GM23338 (cell line): Measurements from ENCODE around the gene DIPK1A. TPM values are rescaled to one million over a fixed set of nuclear protein-coding genes. Genes with fewer than 3 reads are reported as not detected.

Experiments
- ATAC-seq: fragments of 200-7000 bp; cut with Tn5 transposase; 3 replicates; pipeline ENCODE4 v1.9.1; 2020
- DNase-seq: peaks from one replicate; pipeline ENCODE4 v3.0.0-alpha.2; 2015; ENCODE audit warnings: low spot score
- H2AFZ ChIP-seq: fragments of 200-600 bp; sonication (generic); 2 replicates; pipeline ENCODE4 v1.8.0; 2016; ENCODE audit warnings: antibody characterized with exemption, mild to moderate bottlenecking, moderate library complexity
- H3F3A ChIP-seq: fragments of 200-600 bp; sonication (generic); replicated peaks from 2 replicates; pipeline ENCODE4 v1.8.0; 2017; ENCODE audit warnings: antibody characterized with exemption, mixed run types, low read depth
- H3K27ac ChIP-seq: fragments of 200-600 bp; sonication (generic); 2 replicates; pipeline ENCODE4 v1.6.1; 2016; ENCODE audit warnings: low read depth
- H3K27me3 ChIP-seq: fragments of 200-600 bp; sonication (generic); 2 replicates; pipeline ENCODE4 v1.8.0; 2016; ENCODE audit warnings: mild to moderate bottlenecking, mixed run types, moderate library complexity; ENCODE audit not compliant: insufficient read depth
- H3K36me3 ChIP-seq: fragments of 200-600 bp; sonication (generic); 2 replicates; pipeline ENCODE4 v1.8.0; 2016; ENCODE audit warnings: mild to moderate bottlenecking; ENCODE audit not compliant: insufficient read depth
- H3K4me1 ChIP-seq: fragments of 200-600 bp; sonication (generic); 2 replicates; pipeline ENCODE4 v1.8.0; 2016; ENCODE audit warnings: mild to moderate bottlenecking, moderate library complexity; ENCODE audit not compliant: insufficient read depth
- H3K4me2 ChIP-seq: fragments of 200-600 bp; sonication (generic); 2 replicates; pipeline ENCODE4 v1.7.1; 2017; ENCODE audit warnings: mixed run types
- H3K4me3 ChIP-seq: fragments of 200-600 bp; sonication (generic); 2 replicates; pipeline ENCODE4 v1.6.1; 2016; ENCODE audit warnings: mixed run types
- H3K79me2 ChIP-seq: fragments of 200-600 bp; sonication (generic); replicated peaks from 2 replicates; pipeline ENCODE4 v1.8.0; 2017; ENCODE audit warnings: mild to moderate bottlenecking; ENCODE audit not compliant: insufficient read depth
- H3K9me2 ChIP-seq: fragments of 200-600 bp; sonication (generic); 2 replicates; pipeline ENCODE4 v1.8.0; 2017; ENCODE audit not compliant: insufficient read depth
- H4K20me1 ChIP-seq: fragments of 200-600 bp; sonication (generic); replicated peaks from 2 replicates; pipeline ENCODE4 v1.8.0; 2017; ENCODE audit warnings: mild to moderate bottlenecking; ENCODE audit not compliant: insufficient read depth
- H3K27ac Mint-ChIP-seq: 2 replicates; pipeline ENCODE4 v1.8.0; 2020; ENCODE audit warnings: inconsistent platforms, mild to moderate bottlenecking, moderate library complexity, mixed read lengths
- H3K27me3 Mint-ChIP-seq: 3 replicates; pipeline ENCODE4 v1.8.0; 2022; ENCODE audit warnings: low read depth, mild to moderate bottlenecking, moderate library complexity, mixed read lengths, inconsistent platforms; ENCODE audit not compliant: insufficient read depth, poor library complexity
- H3K36me3 Mint-ChIP-seq: 3 replicates; pipeline ENCODE4 v1.8.0; 2021; ENCODE audit warnings: low read depth, mild to moderate bottlenecking, inconsistent platforms, moderate library complexity, mixed read lengths
- H3K4me1 Mint-ChIP-seq: 3 replicates; pipeline ENCODE4 v1.8.0; 2020; ENCODE audit warnings: mild to moderate bottlenecking, inconsistent platforms, mixed read lengths
- H3K4me3 Mint-ChIP-seq: 3 replicates; pipeline ENCODE4 v1.8.0; 2021; ENCODE audit warnings: moderate library complexity, mild to moderate bottlenecking, inconsistent platforms, mixed read lengths
- H3K9me3 Mint-ChIP-seq: 3 replicates; pipeline ENCODE4 v1.8.0; 2020; ENCODE audit warnings: moderate library complexity, mild to moderate bottlenecking, inconsistent platforms, mixed read lengths
- EZH2 ChIP-seq: fragments of 200-600 bp; sonication (generic); IDR thresholded peaks from one replicate; pipeline ENCODE4 v1.8.0; 2017; ENCODE audit warnings: antibody characterized with exemption, mild to moderate bottlenecking, low read depth; ENCODE audit not compliant: unreplicated experiment
- JUNB ChIP-seq: IDR thresholded peaks from one replicate; pipeline ENCODE4 v1.6.1; 2016; ENCODE audit warnings: antibody characterized with exemption; ENCODE audit not compliant: unreplicated experiment
- NANOG ChIP-seq: IDR thresholded peaks from 2 replicates; pipeline ENCODE4 v1.6.1; 2016; ENCODE audit warnings: antibody characterized with exemption, borderline replicate concordance
- STAT1 ChIP-seq: IDR thresholded peaks from one replicate; pipeline ENCODE4 v1.6.1; 2016; ENCODE audit warnings: antibody characterized with exemption; ENCODE audit not compliant: unreplicated experiment
- ZNF331 ChIP-seq: fragments of 250-450 bp; sonication (Bioruptor Pico); IDR thresholded peaks from 2 replicates; pipeline ENCODE4 v1.5.0; 2020; ENCODE audit warnings: low read depth, mild to moderate bottlenecking, moderate library complexity
- polyA plus RNA-seq: library from polyadenylated mRNA; unstranded; fragments of >200 nt; fragmentation: Nextera tagmentation; extraction: Ambion mirVana; gene quantifications from 2 replicates; pipeline ENCODE4 v1.2.1, GENCODE V29; 2016
- total RNA-seq: library from RNA; depleted of rRNA; stranded (reverse); fragments of >200 nt; shearing (Covaris generic); gene quantifications from 2 replicates; pipeline ENCODE4 v1.2.3, GENCODE V29; 2014
- TF ChIP-seq, protein P1 (sequence below): fragments of 250-450 bp; sonication (Bioruptor Pico); IDR thresholded peaks from 2 replicates; pipeline ENCODE4 v1.5.0; 2020; ENCODE audit warnings: mild to moderate bottlenecking, moderate library complexity
- TF ChIP-seq, protein P2 (sequence below): IDR thresholded peaks from 2 replicates; pipeline ENCODE4 v1.6.1; 2016; ENCODE audit warnings: antibody characterized with exemption

Gene DIPK1A
- total and polyA plus RNA-seq, 2 experiments from 2014 or later: 4.8 to 6.1 TPM

DNA sequence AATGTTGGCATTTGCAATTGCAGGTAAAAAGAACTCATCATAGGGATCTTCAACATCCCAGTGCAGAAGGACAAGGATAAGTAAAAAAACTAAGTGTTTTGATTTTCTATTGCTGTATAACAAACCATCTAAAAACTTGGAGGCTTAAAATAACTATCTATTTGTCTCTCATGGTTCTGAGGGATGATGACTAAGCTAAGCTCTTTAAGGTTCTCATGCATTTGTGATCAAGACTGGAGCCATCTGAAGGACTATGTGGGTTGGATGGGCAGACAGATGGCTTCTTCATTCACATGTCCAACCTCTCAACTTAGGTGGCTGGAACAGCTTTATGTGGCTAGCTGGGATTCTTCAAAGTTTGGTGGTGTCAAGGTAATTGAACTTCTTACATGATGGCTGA, 78.0 kb downstream of the DIPK1A start:
- ATAC-seq (no peak), DNase-seq (no peak)
- Mint-ChIP-seq H3K4me3 (no peak overlapping the region), H3K36me3 (no peaks in the 10 kb centered on the region), H3K9me3 (no peaks in the 10 kb centered on the region), H3K27ac (no peak overlapping the region), H3K4me1 (peaks cover 7% of the 10 kb centered on the region; the same call in 2 of the 3 replicates), H3K27me3 (no peaks in the 10 kb centered on the region)
- Histone ChIP-seq H3F3A (no peaks in the 10 kb centered on the region), H3K79me2 (no peaks in the 10 kb centered on the region), H3K9me2 (no peaks in the 10 kb centered on the region), H3K4me2 (no peak overlapping the region), H4K20me1 (no peaks in the 10 kb centered on the region), H3K36me3 (no peaks in the 10 kb centered on the region), H2AFZ (no peak overlapping the region), H3K4me1 (peaks cover 5% of the 10 kb centered on the region), H3K27ac (no peak overlapping the region), H3K4me3 (no peak overlapping the region), H3K27me3 (no peaks in the 10 kb centered on the region)
- TF ChIP-seq STAT1: no peak
- TF ChIP-seq JUNB: no peak
- TF ChIP-seq ZNF331: no peak
- TF ChIP-seq EZH2: no peak

DNA sequence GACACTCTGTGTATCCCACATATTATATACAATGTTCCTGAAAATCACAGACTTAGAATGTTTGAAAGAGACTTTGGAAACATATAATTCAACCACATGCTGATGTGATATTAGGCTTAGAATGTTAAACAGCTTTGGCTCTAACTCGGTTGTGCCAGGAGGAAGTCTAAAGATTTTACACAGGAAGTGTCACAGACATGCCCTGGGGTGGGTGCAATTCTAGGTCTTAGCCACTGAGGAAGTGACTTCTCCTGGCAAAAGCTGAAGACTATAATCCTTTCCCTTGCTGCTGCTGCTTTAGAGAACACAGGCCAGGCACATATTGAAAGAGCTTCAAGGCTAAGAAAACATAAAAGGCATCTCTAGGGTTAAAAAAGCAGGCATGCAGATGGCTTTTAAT, 78.4 kb downstream of the DIPK1A start:
- Histone ChIP-seq H2AFZ (no peak overlapping the region), H3K27ac (no peak overlapping the region), H3F3A (no peaks in the 10 kb centered on the region), H3K9me2 (no peaks in the 10 kb centered on the region), H4K20me1 (no peaks in the 10 kb centered on the region), H3K27me3 (no peaks in the 10 kb centered on the region), H3K79me2 (no peaks in the 10 kb centered on the region), H3K4me3 (no peak overlapping the region), H3K4me1 (peaks cover 5% of the 10 kb centered on the region), H3K4me2 (no peak overlapping the region), H3K36me3 (no peaks in the 10 kb centered on the region)
- Mint-ChIP-seq H3K27ac (no peak overlapping the region), H3K4me3 (no peak overlapping the region), H3K27me3 (no peaks in the 10 kb centered on the region), H3K36me3 (no peaks in the 10 kb centered on the region), H3K9me3 (no peaks in the 10 kb centered on the region), H3K4me1 (peaks cover 7% of the 10 kb centered on the region; the same call in 2 of the 3 replicates)
- TF ChIP-seq, protein P1, sequence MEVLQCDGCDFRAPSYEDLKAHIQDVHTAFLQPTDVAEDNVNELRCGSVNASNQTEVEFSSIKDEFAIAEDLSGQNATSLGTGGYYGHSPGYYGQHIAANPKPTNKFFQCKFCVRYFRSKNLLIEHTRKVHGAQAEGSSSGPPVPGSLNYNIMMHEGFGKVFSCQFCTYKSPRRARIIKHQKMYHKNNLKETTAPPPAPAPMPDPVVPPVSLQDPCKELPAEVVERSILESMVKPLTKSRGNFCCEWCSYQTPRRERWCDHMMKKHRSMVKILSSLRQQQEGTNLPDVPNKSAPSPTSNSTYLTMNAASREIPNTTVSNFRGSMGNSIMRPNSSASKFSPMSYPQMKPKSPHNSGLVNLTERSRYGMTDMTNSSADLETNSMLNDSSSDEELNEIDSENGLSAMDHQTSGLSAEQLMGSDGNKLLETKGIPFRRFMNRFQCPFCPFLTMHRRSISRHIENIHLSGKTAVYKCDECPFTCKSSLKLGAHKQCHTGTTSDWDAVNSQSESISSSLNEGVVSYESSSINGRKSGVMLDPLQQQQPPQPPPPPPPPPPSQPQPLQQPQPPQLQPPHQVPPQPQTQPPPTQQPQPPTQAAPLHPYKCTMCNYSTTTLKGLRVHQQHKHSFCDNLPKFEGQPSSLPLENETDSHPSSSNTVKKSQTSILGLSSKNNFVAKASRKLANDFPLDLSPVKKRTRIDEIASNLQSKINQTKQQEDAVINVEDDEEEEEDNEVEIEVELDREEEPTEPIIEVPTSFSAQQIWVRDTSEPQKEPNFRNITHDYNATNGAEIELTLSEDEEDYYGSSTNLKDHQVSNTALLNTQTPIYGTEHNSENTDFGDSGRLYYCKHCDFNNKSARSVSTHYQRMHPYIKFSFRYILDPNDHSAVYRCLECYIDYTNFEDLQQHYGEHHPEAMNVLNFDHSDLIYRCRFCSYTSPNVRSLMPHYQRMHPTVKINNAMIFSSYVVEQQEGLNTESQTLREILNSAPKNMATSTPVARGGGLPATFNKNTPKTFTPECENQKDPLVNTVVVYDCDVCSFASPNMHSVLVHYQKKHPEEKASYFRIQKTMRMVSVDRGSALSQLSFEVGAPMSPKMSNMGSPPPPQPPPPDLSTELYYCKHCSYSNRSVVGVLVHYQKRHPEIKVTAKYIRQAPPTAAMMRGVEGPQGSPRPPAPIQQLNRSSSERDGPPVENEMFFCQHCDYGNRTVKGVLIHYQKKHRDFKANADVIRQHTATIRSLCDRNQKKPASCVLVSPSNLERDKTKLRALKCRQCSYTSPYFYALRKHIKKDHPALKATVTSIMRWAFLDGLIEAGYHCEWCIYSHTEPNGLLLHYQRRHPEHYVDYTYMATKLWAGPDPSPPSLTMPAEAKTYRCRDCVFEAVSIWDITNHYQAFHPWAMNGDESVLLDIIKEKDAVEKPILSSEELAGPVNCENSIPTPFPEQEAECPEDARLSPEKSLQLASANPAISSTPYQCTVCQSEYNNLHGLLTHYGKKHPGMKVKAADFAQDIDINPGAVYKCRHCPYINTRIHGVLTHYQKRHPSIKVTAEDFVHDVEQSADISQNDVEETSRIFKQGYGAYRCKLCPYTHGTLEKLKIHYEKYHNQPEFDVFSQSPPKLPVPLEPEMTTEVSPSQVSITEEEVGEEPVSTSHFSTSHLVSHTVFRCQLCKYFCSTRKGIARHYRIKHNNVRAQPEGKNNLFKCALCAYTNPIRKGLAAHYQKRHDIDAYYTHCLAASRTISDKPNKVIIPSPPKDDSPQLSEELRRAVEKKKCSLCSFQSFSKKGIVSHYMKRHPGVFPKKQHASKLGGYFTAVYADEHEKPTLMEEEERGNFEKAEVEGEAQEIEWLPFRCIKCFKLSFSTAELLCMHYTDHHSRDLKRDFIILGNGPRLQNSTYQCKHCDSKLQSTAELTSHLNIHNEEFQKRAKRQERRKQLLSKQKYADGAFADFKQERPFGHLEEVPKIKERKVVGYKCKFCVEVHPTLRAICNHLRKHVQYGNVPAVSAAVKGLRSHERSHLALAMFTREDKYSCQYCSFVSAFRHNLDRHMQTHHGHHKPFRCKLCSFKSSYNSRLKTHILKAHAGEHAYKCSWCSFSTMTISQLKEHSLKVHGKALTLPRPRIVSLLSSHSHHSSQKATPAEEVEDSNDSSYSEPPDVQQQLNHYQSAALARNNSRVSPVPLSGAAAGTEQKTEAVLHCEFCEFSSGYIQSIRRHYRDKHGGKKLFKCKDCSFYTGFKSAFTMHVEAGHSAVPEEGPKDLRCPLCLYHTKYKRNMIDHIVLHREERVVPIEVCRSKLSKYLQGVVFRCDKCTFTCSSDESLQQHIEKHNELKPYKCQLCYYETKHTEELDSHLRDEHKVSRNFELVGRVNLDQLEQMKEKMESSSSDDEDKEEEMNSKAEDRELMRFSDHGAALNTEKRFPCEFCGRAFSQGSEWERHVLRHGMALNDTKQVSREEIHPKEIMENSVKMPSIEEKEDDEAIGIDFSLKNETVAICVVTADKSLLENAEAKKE (CRISPR knock-in tag): no peak
- no peak for TF ChIP-seq NANOG
- TF ChIP-seq, protein P2, sequence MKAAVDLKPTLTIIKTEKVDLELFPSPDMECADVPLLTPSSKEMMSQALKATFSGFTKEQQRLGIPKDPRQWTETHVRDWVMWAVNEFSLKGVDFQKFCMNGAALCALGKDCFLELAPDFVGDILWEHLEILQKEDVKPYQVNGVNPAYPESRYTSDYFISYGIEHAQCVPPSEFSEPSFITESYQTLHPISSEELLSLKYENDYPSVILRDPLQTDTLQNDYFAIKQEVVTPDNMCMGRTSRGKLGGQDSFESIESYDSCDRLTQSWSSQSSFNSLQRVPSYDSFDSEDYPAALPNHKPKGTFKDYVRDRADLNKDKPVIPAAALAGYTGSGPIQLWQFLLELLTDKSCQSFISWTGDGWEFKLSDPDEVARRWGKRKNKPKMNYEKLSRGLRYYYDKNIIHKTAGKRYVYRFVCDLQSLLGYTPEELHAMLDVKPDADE: no peak
- ATAC-seq (no peak), DNase-seq (peak; percentile 8)
